Coronary artery (tissue), 2 donors: ENCODE data around the gene SLIT1.

Source experiments
- DNase-seq: peaks from one replicate; pipeline ENCODE4 v3.0.0-alpha.2; 2017; ENCODE audit warnings: low spot score
- H3K27ac ChIP-seq, 2 donors: fragments of 200-600 bp; sonication (generic); one replicate each; pipeline ENCODE4 v1.5.1; 2016 to 2019
- H3K4me3 ChIP-seq: fragments of 200-600 bp; sonication (generic); 2 replicates; pipeline ENCODE4 v1.5.1; 2016; ENCODE audit warnings: mild to moderate bottlenecking, moderate library complexity
- CTCF ChIP-seq: fragments of 200-600 bp; sonication (generic); IDR thresholded peaks from one replicate; pipeline ENCODE4 v1.5.1; 2019; ENCODE audit warnings: antibody characterized with exemption

The SLIT1 gene

GRCh38 chr10:97136756-97137155 is 49.0 kb downstream of the SLIT1 start:
- DNase-seq: no peak
- no peak for TF ChIP-seq CTCF
- H3K4me3 ChIP-seq: no peak overlapping the region
- H3K27ac ChIP-seq: no peak overlapping the region

- no peak for TF ChIP-seq CTCF
- Histone ChIP-seq H3K4me3 (no peak overlapping the region), H3K27ac (no peak overlapping the region)
- no peak for DNase-seq
Measured at GRCh38 chr10:97135464-97135863, 50.3 kb downstream of the SLIT1 start.

GRCh38 chr10:97134983-97135382 is 50.8 kb downstream of the SLIT1 start:
- Histone ChIP-seq H3K27ac (no peak overlapping the region), H3K4me3 (no peak overlapping the region)
- DNase-seq: no peak
- no peak for TF ChIP-seq CTCF

- Histone ChIP-seq H3K4me3 (no peak overlapping the region), H3K27ac (no peak overlapping the region)
- TF ChIP-seq CTCF: no peak
- no peak for DNase-seq
Measured at GRCh38 chr10:97134110-97134509, 51.6 kb downstream of the SLIT1 start.

- no peak overlapping the region for H3K4me3 ChIP-seq
- TF ChIP-seq CTCF: no peak
- DNase-seq: no peak
- no peak overlapping the region for H3K27ac ChIP-seq
Measured at GRCh38 chr10:97132273-97132672, 53.5 kb downstream of the SLIT1 start.

GRCh38 chr10:97131666-97132065 is 54.1 kb downstream of the SLIT1 start:
- no peak overlapping the region for H3K4me3 ChIP-seq
- H3K27ac ChIP-seq: no peak overlapping the region
- no peak for DNase-seq
- no peak for TF ChIP-seq CTCF

GRCh38 chr10:97131181-97131628 is 54.6 kb downstream of the SLIT1 start:
- TF ChIP-seq CTCF: no peak
- no peak for DNase-seq
- Histone ChIP-seq H3K27ac (no peak overlapping the region), H3K4me3 (no peak overlapping the region)
